H1 (cell line): Measurements from ENCODE around the gene TMEM150B. TPM values are rescaled to one million over a fixed set of nuclear protein-coding genes. Genes with fewer than 3 reads are reported as not detected.

Experiments used
- CTCF ChIA-PET: fragments of 300-600 bp; sonication (Branson Sonifier 250); formaldehyde crosslinking; loops from one replicate; lab custom pipeline; 2021; ENCODE audit not compliant: partially characterized antibody; lab: Charles Lee
- POLR2A ChIA-PET: fragments of 300-600 bp; sonication (Branson Sonifier 250); formaldehyde crosslinking; loops from one replicate; lab custom pipeline; 2021; ENCODE audit warnings: inconsistent platforms; ENCODE audit not compliant: partially characterized antibody; lab: Charles Lee
- DNase-seq, 2 experiments: peaks; one replicate each; pipeline versions ENCODE4 v3.0.0 to v3.0.0-alpha.2; 2010 to 2022; ENCODE audit warnings: low spot score in 2 of 2, low read depth in 1 of 2, mixed read lengths in 1 of 2
- FAIRE-seq: peaks from 2 replicates; lab custom pipeline; 2011; peaks lifted over from hg19 to GRCh38; lab: Jason Lieb, UNC
- H2AFZ ChIP-seq: 2 replicates; pipeline ENCODE4 v1.8.1; 2012; ENCODE audit warnings: low read length, inconsistent platforms
- H2AK5ac ChIP-seq: 2 replicates; pipeline ENCODE4 v1.6.1; 2013; ENCODE audit warnings: low read depth, low read length
- H2BK120ac ChIP-seq: replicated peaks from 2 replicates; pipeline ENCODE3; 2013; ENCODE audit warnings: low read depth, low read length, inconsistent platforms
- H2BK12ac ChIP-seq: 2 replicates; pipeline ENCODE4 v1.6.1; 2013; ENCODE audit warnings: low read depth, low read length
- H2BK15ac ChIP-seq: 2 replicates; pipeline ENCODE4 v1.6.1; 2013; ENCODE audit warnings: low read length
- H2BK20ac ChIP-seq: 2 replicates; pipeline ENCODE4 v1.6.1; 2013; ENCODE audit warnings: low read length
- H2BK5ac ChIP-seq: 2 replicates; pipeline ENCODE4 v1.6.1; 2013; ENCODE audit warnings: low read depth, low read length
- H3K14ac ChIP-seq: 2 replicates; pipeline ENCODE4 v1.6.1; 2013; ENCODE audit warnings: inconsistent platforms; ENCODE audit not compliant: insufficient read length
- H3K18ac ChIP-seq: 2 replicates; pipeline ENCODE4 v1.6.1; 2013; ENCODE audit warnings: low read length; ENCODE audit errors: extremely low read depth
- H3K23ac ChIP-seq: 2 replicates; pipeline ENCODE4 v1.6.1; 2013; ENCODE audit warnings: inconsistent platforms; ENCODE audit not compliant: insufficient read length
- H3K23me2 ChIP-seq: 2 replicates; pipeline ENCODE4 v1.6.1; 2013; ENCODE audit warnings: low read depth, low read length
- H3K27ac ChIP-seq: 2 replicates; pipeline ENCODE4 v1.6.1; 2011; ENCODE audit warnings: low read depth, low read length, inconsistent platforms
- H3K27me3 ChIP-seq, 4 experiments: replicated peaks in 1 of 4; 1 replicate in 1 of 4; 2 replicates in 3 of 4; pipeline versions ENCODE4 v1.6.1 to v1.8.1; 2011 to 2013; ENCODE audit warnings: low read length in 3 of 4, mild to moderate bottlenecking in 3 of 4, inconsistent platforms in 2 of 4, mixed read lengths in 2 of 4, moderate library complexity in 1 of 4; ENCODE audit not compliant: control insufficient read depth in 3 of 4, insufficient read depth in 3 of 4; ENCODE audit errors: extremely low read depth in 1 of 4
- H3K36me3 ChIP-seq, 4 experiments: 2 replicates each; pipeline versions ENCODE4 v1.6.1 to v1.8.1; 2011 to 2013; ENCODE audit warnings: mild to moderate bottlenecking in 4 of 4, low read length in 3 of 4, moderate library complexity in 2 of 4, control low read depth in 1 of 4, inconsistent platforms in 1 of 4; ENCODE audit not compliant: insufficient read depth in 4 of 4, control insufficient read depth in 2 of 4
- H3K4ac ChIP-seq: replicated peaks from 2 replicates; pipeline ENCODE3; 2013; ENCODE audit warnings: low read length, low read depth, mixed read lengths, inconsistent platforms; ENCODE audit not compliant: insufficient read length
- H3K4me1 ChIP-seq, 4 experiments: replicated peaks in 1 of 4; 1 replicate in 1 of 4; 2 replicates in 3 of 4; pipeline versions ENCODE4 v1.6.1 to v1.8.1; 2011 to 2013; ENCODE audit warnings: low read length in 3 of 4, inconsistent platforms in 2 of 4, mixed read lengths in 1 of 4; ENCODE audit not compliant: insufficient read depth in 4 of 4, control insufficient read depth in 3 of 4
- H3K4me2 ChIP-seq, 2 experiments: 2 replicates each; pipeline versions ENCODE4 v1.6.1 to v1.8.1; 2011 to 2013; ENCODE audit warnings: low read depth in 2 of 2, low read length in 2 of 2, control low read depth in 1 of 2, inconsistent platforms in 1 of 2, mild to moderate bottlenecking in 1 of 2; ENCODE audit not compliant: insufficient read depth in 1 of 2
- H3K4me3 ChIP-seq, 4 experiments: fragments of 200-600, 300-600 bp in 1 of 4; sonication (generic), shearing (Covaris generic), sonication (Bioruptor Twin) in 1 of 4; 2 replicates each; pipeline versions ENCODE4 v1.5.1 to v1.8.1; 2011 to 2016; ENCODE audit warnings: low read length in 4 of 4, low read depth in 3 of 4, control low read depth in 2 of 4, inconsistent platforms in 2 of 4, mild to moderate bottlenecking in 2 of 4, mixed read lengths in 1 of 4, moderate library complexity in 1 of 4; ENCODE audit not compliant: insufficient read depth in 2 of 4; ENCODE audit errors: extremely low read depth in 1 of 4
- H3K56ac ChIP-seq: replicated peaks from 2 replicates; pipeline ENCODE3; 2013; ENCODE audit warnings: low read depth, mild to moderate bottlenecking, mixed read lengths, low read length, inconsistent platforms; ENCODE audit not compliant: insufficient read length
- H3K79me1 ChIP-seq: 2 replicates; pipeline ENCODE4 v1.6.1; 2013; ENCODE audit warnings: low read depth, low read length, control low read depth
- H3K79me2 ChIP-seq, 2 experiments: 2 replicates each; pipeline versions ENCODE4 v1.6.1 to v1.8.1; 2012 to 2013; ENCODE audit warnings: low read length in 2 of 2, mild to moderate bottlenecking in 2 of 2, inconsistent platforms in 1 of 2; ENCODE audit not compliant: insufficient read depth in 2 of 2, control insufficient read depth in 1 of 2
- H3K9ac ChIP-seq, 4 experiments: replicated peaks in 1 of 4; 1 replicate in 1 of 4; 2 replicates in 3 of 4; pipeline versions ENCODE4 v1.6.1 to v1.8.1; 2011 to 2013; ENCODE audit warnings: low read depth in 3 of 4, low read length in 3 of 4, control low read depth in 2 of 4, mild to moderate bottlenecking in 2 of 4, moderate library complexity in 2 of 4, inconsistent platforms in 1 of 4; ENCODE audit errors: extremely low read depth in 1 of 4
- H3K9me3 ChIP-seq, 2 experiments: 2 replicates each; pipeline versions ENCODE4 v1.6.1 to v1.8.1; 2012 to 2013; ENCODE audit warnings: mild to moderate bottlenecking in 2 of 2, moderate library complexity in 2 of 2, control low read depth in 1 of 2, inconsistent platforms in 1 of 2, low read depth in 1 of 2, low read length in 1 of 2, mixed read lengths in 1 of 2; ENCODE audit not compliant: insufficient read depth in 2 of 2
- H4K20me1 ChIP-seq, 2 experiments: replicated peaks in 1 of 2; 2 replicates each; pipeline versions ENCODE3 to v1.8.1; 2011 to 2013; ENCODE audit warnings: inconsistent platforms in 2 of 2, low read length in 2 of 2, mild to moderate bottlenecking in 1 of 2; ENCODE audit not compliant: insufficient read depth in 2 of 2, control insufficient read depth in 1 of 2
- H4K5ac ChIP-seq: 2 replicates; pipeline ENCODE4 v1.6.1; 2013; ENCODE audit warnings: low read length, low read depth, mixed read lengths, inconsistent platforms; ENCODE audit not compliant: insufficient read length
- H4K8ac ChIP-seq: 2 replicates; pipeline ENCODE4 v1.8.0; 2013; ENCODE audit warnings: mild to moderate bottlenecking, moderate library complexity, low read length, inconsistent platforms; ENCODE audit not compliant: insufficient read depth; ENCODE audit errors: extremely low read depth
- H4K91ac ChIP-seq: replicated peaks from 2 replicates; pipeline ENCODE3; 2013; ENCODE audit warnings: low read length, mixed read lengths, inconsistent platforms; ENCODE audit not compliant: insufficient read length
- ATF3 ChIP-seq: IDR thresholded peaks from 2 replicates; pipeline ENCODE4 v1.6.1; 2011; ENCODE audit warnings: low read depth, mild to moderate bottlenecking, low read length; ENCODE audit not compliant: insufficient read depth
- E2F6 ChIP-seq: IDR thresholded peaks from 2 replicates; pipeline ENCODE4 v1.6.1; 2012; ENCODE audit warnings: inconsistent platforms
- KDM5A ChIP-seq: fragments of 200-600 bp; IDR thresholded peaks from 2 replicates; pipeline ENCODE4 v1.7.1; 2012; ENCODE audit warnings: mild to moderate bottlenecking, low read length, inconsistent platforms, mixed read lengths
- TBP ChIP-seq: IDR thresholded peaks from 2 replicates; pipeline ENCODE4 v1.6.1; 2011; ENCODE audit warnings: low read depth, low read length, improper control_type of control experiment
- YY1 ChIP-seq: IDR thresholded peaks from 2 replicates; pipeline ENCODE4 v1.6.1; 2011; ENCODE audit warnings: low read depth, mild to moderate bottlenecking, low read length
- WGBS, 2 experiments: shearing (Covaris generic) in 1 of 2; methylation state at CpG; one replicate each; pipeline versions ENCODE4 v1.1.6 to v1.1.7; 2013 to 2015; ENCODE audit warnings: low lambda C conversion rate in 2 of 2, mixed read lengths in 2 of 2, inconsistent platforms in 1 of 2, low coverage in 1 of 2, missing lambda C conversion rate in 1 of 2; ENCODE audit not compliant: insufficient replicate concordance in 2 of 2, insufficient coverage in 1 of 2, insufficient read length in 1 of 2; ENCODE audit errors: extremely low coverage in 1 of 2, missing lambda C conversion rate in 1 of 2; 5-methylcytosine and 5-hydroxymethylcytosine counted together
- polyA plus RNA-seq, 7 experiments: library from polyadenylated mRNA; depleted of rRNA in 3 of 7; stranded (reverse) in 5 of 7; unstranded in 2 of 7; fragments of >200 nt in 5 of 7; fragments of 200-250 nt in 2 of 7; gene quantifications; 1 replicate in 5 of 7; 2 replicates in 1 of 7; 4 replicates in 1 of 7; pipeline versions ENCODE4 v1.2.1 to v1.2.3, GENCODE V29; 2011 to 2013; ENCODE audit warnings: missing spikeins in 2 of 7, mixed read lengths in 2 of 7
- total RNA-seq: library from RNA; stranded (reverse); fragmentation: NEBNext Ultra II Directional; extraction: Animal tissue kit (Norgen Biotek cat#: 25700); gene quantifications from 2 replicates; pipeline ENCODE4 v1.2.1, GENCODE V29; 2021
- TF ChIP-seq, protein P1 (sequence below), 3 experiments: IDR thresholded peaks; 1 replicate in 2 of 3; 2 replicates in 1 of 3; pipeline versions ENCODE4 v1.5.1 to v1.6.1; 2011; ENCODE audit warnings: low read length in 3 of 3, mild to moderate bottlenecking in 3 of 3, inconsistent platforms in 2 of 3, low read depth in 1 of 3, moderate library complexity in 1 of 3; ENCODE audit not compliant: insufficient read depth in 1 of 3; ENCODE audit errors: control extremely low read depth in 1 of 3

Gene TMEM150B
- total and polyA plus RNA-seq, 2 of the 8 experiments (the other 6 are each of a cell fraction or from before 2014, with no cell fraction given), result 0.41 to 0.91 TPM

DNA sequence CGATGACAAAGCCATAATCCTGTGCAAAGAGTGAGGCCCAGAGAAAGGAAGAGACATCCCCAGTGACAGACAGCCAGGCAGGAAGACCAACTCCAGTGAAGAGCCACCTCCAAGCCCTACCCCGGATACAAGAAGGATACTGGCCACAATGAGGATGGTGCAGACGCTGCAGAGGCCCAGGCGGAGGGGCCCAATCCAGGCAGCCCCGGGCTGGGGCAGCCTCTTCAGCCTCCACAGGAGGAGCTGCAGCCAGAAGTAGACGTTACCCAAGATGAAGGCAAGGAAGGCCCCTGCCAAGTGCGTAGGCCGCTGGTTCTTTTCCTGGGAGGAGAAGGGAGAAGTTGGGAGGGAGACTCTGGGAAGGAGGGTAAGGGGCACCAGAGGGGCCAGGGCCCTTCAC is 8.5 kb downstream of the TMEM150B start:
- POLR2A ChIA-PET, result interaction anchor here (0.6 to 3.8 kb wide), 8 partner anchors 9 to 91 kb away, joined by 3 to 17 read pairs (median 5); partner anchors contain the start of genes KMT5C, RPL28, TMEM150B and UBE2S
- no peak for DNase-seq

More for the DNA sequence above, 8.5 kb downstream of the TMEM150B start:
- CTCF ChIA-PET, result interaction anchor here (1.0 to 3.1 kb wide), 6 partner anchors 11 to 42 kb away, joined by 3 to 9 read pairs (median 4); no protein-coding TSS in a partner anchor
- no peak overlapping the region for H2BK120ac ChIP-seq
- no peaks in the 10 kb centered on the region for H4K20me1 ChIP-seq
- no peaks in the 10 kb centered on the region for H3K27me3 ChIP-seq
- no peak overlapping the region for H3K23ac ChIP-seq
- no peak overlapping the region for H3K4me3 ChIP-seq
- no peak overlapping the region for H3K56ac ChIP-seq
- no peak overlapping the region for H3K14ac ChIP-seq
- H3K23me2 ChIP-seq, result peaks cover 2% of the 10 kb centered on the region; the same call in 1 of the 2 replicates
- no peaks in the 10 kb centered on the region for H3K9me3 ChIP-seq
- peaks cover 0 to 5% (median 0%) of the 10 kb centered on the region in 4 experiments; a peak in 1 of 8 replicates for H3K36me3 ChIP-seq
- no peak overlapping the region for H3K4ac ChIP-seq
- no peak overlapping the region for H4K5ac ChIP-seq
- 88% methylated on average over 8 of the region's 8 CpGs; no CpG with 5 or more reads in 1 of the 2 experiments for WGBS, 2 experiments
- H2BK15ac ChIP-seq, result no peak overlapping the region
- no peak overlapping the region for H3K27ac ChIP-seq
- H3K79me1 ChIP-seq, result no peaks in the 10 kb centered on the region
- no peaks in the 10 kb centered on the region for H3K79me2 ChIP-seq
- H3K4me2 ChIP-seq, result no peak overlapping the region
- H2AFZ ChIP-seq, result no peak overlapping the region
- no peak overlapping the region for H2BK5ac ChIP-seq
- H4K91ac ChIP-seq, result no peak overlapping the region
- no peak overlapping the region for H3K9ac ChIP-seq
- FAIRE-seq, result no peak
- H2BK20ac ChIP-seq, result no peak overlapping the region
- no peak overlapping the region for H2AK5ac ChIP-seq
- peaks cover 0 to 5% (median 2%) of the 10 kb centered on the region in 4 experiments; a peak in 5 of 7 replicates for H3K4me1 ChIP-seq
- no peak overlapping the region for H3K18ac ChIP-seq
- TF ChIP-seq KDM5A (no peak), TBP (peak; percentile 35; the same call in 1 of the 2 replicates), E2F6 (no peak), YY1 (no peak), ATF3 (no peak)
- TF ChIP-seq, protein P1, sequence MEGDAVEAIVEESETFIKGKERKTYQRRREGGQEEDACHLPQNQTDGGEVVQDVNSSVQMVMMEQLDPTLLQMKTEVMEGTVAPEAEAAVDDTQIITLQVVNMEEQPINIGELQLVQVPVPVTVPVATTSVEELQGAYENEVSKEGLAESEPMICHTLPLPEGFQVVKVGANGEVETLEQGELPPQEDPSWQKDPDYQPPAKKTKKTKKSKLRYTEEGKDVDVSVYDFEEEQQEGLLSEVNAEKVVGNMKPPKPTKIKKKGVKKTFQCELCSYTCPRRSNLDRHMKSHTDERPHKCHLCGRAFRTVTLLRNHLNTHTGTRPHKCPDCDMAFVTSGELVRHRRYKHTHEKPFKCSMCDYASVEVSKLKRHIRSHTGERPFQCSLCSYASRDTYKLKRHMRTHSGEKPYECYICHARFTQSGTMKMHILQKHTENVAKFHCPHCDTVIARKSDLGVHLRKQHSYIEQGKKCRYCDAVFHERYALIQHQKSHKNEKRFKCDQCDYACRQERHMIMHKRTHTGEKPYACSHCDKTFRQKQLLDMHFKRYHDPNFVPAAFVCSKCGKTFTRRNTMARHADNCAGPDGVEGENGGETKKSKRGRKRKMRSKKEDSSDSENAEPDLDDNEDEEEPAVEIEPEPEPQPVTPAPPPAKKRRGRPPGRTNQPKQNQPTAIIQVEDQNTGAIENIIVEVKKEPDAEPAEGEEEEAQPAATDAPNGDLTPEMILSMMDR (IDR thresholded peaks at IDR 0.05; ENCODE audit: control extremely low read depth in 1 of 3, insufficient read depth in 1 of 3, low read depth in 1 of 3, low read length in 3 of 3), result peak in 1 of 3 experiments; percentile 4; a peak in 1 of 4 replicates
- H4K8ac ChIP-seq, result no peak overlapping the region
- H2BK12ac ChIP-seq, result no peak overlapping the region
